K562 (cell line): ENCODE measurements around the gene LY6G6C. TPM values are rescaled to one million over a fixed set of nuclear protein-coding genes. Genes with fewer than 3 reads are reported as not detected.
A peak's percentile ranks its signal among the peaks of the same experiment; 100 is the strongest.

Experiments used
- ATF1 ChIP-seq, 2 experiments: fragments of 450-650 bp in 1 of 2; IDR thresholded peaks; 2 replicates each; pipeline ENCODE4 v1.6.1; 2016; ENCODE audit warnings: missing compliant biosample characterization in 1 of 2, missing genetic modification characterization in 1 of 2
- DMBX1 ChIP-seq: fragments of 250-450 bp; sonication (Bioruptor Pico); IDR thresholded peaks from 2 replicates; pipeline ENCODE4 v1.8.0; 2022; ENCODE audit warnings: inconsistent platforms, mild to moderate bottlenecking, moderate library complexity, borderline replicate concordance
- ELF4 ChIP-seq: fragments of 450-650 bp; formaldehyde crosslinking; IDR thresholded peaks from 2 replicates; pipeline ENCODE4 v1.4.0; 2022; ENCODE audit warnings: missing genetic modification characterization
- HSF4 ChIP-seq: fragments of 250-450 bp; sonication (Bioruptor Pico); IDR thresholded peaks from 2 replicates; pipeline ENCODE4 v2.1.2; 2022; ENCODE audit warnings: mild to moderate bottlenecking, moderate library complexity, borderline replicate concordance
- ID3 ChIP-seq, 2 experiments: fragments of 250-450 bp in 1 of 2; fragments of 450-650 bp in 1 of 2; sonication (Bioruptor Pico) in 1 of 2; IDR thresholded peaks; 2 replicates each; pipeline versions ENCODE4 v1.6.1 to v1.8.0; 2016 to 2021; ENCODE audit warnings: mild to moderate bottlenecking in 2 of 2, moderate library complexity in 2 of 2, missing compliant biosample characterization in 1 of 2, missing genetic modification characterization in 1 of 2
- JUNB ChIP-seq: fragments of 450-650 bp; formaldehyde crosslinking; conservative IDR thresholded peaks from 2 replicates; pipeline ENCODE4 v1.4.0; 2020; ENCODE audit warnings: mild to moderate bottlenecking
- KHSRP ChIP-seq: fragments of 450-650 bp; IDR thresholded peaks from 2 replicates; pipeline ENCODE4 v1.6.1; 2017
- KLF6 ChIP-seq: fragments of 250-450 bp; sonication (Bioruptor Pico); IDR thresholded peaks from 2 replicates; pipeline ENCODE4 v1.4.0; 2020; ENCODE audit warnings: mild to moderate bottlenecking, moderate library complexity, borderline replicate concordance
- NR2F6 ChIP-seq: fragments of 450-650 bp; formaldehyde crosslinking; IDR thresholded peaks from 2 replicates; pipeline ENCODE4 v1.4.0; 2020; ENCODE audit warnings: mild to moderate bottlenecking
- RBFOX2 ChIP-seq: fragments of 200-400 bp; formaldehyde crosslinking; IDR thresholded peaks from 2 replicates; pipeline ENCODE4 v1.6.1; 2017; ENCODE audit warnings: low read depth, mild to moderate bottlenecking, low read length, moderate library complexity
- SAFB2 ChIP-seq: fragments of 200-400 bp; formaldehyde crosslinking; IDR thresholded peaks from 2 replicates; pipeline ENCODE4 v1.6.1; 2018; ENCODE audit warnings: borderline replicate concordance, low read length, low read depth, moderate library complexity; ENCODE audit not compliant: severe bottlenecking
- ZNF445 ChIP-seq: fragments of 250-450 bp; sonication (Bioruptor Pico); IDR thresholded peaks from 2 replicates; pipeline ENCODE4 v1.4.0; 2020; ENCODE audit warnings: low read depth, mild to moderate bottlenecking, moderate library complexity
- ZNF449 ChIP-seq: fragments of 250-450 bp; sonication (Bioruptor Pico); IDR thresholded peaks from 2 replicates; pipeline ENCODE4 v1.8.0; 2022; ENCODE audit warnings: moderate library complexity, mild to moderate bottlenecking, inconsistent platforms
- ZNF583 ChIP-seq: fragments of 250-450 bp; sonication (Bioruptor Pico); IDR thresholded peaks from 2 replicates; pipeline ENCODE4 v1.4.0; 2020
- polyA plus RNA-seq, 8 experiments: library from polyadenylated mRNA; depleted of rRNA in 4 of 8; stranded (reverse) in 5 of 8; unstranded in 3 of 8; fragments of >200 nt; fragmentation: Nextera tagmentation in 2 of 8; fragmentation: Illumina TruSeq in 1 of 8; extraction: Ambion mirVana in 2 of 8; extraction: Trizol in 1 of 8; gene quantifications; 2 replicates each; pipeline versions ENCODE4 v1.2.1 to v1.2.3, GENCODE V29; 2011 to 2014; ENCODE audit warnings: inconsistent platforms in 1 of 8, missing spikeins in 1 of 8
- total RNA-seq, 7 experiments: library from RNA; depleted of rRNA in 6 of 7; stranded (reverse); fragments of >200 nt in 6 of 7; fragmentation: Illumina TruSeq in 2 of 7; extraction: Trizol in 2 of 7; gene quantifications; 2 replicates each; pipeline versions ENCODE4 v1.2.1 to v1.2.3, GENCODE V29; 2011 to 2021; ENCODE audit warnings: low replicate concordance in 1 of 7
- TF ChIP-seq, protein P1 (sequence below): fragments of 450-650 bp; IDR thresholded peaks from 2 replicates; pipeline ENCODE4 v1.6.1; 2017; ENCODE audit warnings: antibody characterized with exemption, mild to moderate bottlenecking
- TF ChIP-seq, protein P2 (sequence below): fragments of 250-450 bp; sonication (Bioruptor Pico); IDR thresholded peaks from 2 replicates; pipeline ENCODE4 v1.8.0; 2021; ENCODE audit warnings: moderate library complexity, mild to moderate bottlenecking, inconsistent platforms

Gene LY6G6C
- total and polyA plus RNA-seq, 9 of the 15 experiments (the other 6 are each of a cell fraction or from before 2014, with no cell fraction given): 0.06 to 0.20 TPM; not detected in 7

GRCh38 chr6:31737991-31738979 lies 16.7 kb upstream of the LY6G6C start (continued):
- TF ChIP-seq, protein P1, sequence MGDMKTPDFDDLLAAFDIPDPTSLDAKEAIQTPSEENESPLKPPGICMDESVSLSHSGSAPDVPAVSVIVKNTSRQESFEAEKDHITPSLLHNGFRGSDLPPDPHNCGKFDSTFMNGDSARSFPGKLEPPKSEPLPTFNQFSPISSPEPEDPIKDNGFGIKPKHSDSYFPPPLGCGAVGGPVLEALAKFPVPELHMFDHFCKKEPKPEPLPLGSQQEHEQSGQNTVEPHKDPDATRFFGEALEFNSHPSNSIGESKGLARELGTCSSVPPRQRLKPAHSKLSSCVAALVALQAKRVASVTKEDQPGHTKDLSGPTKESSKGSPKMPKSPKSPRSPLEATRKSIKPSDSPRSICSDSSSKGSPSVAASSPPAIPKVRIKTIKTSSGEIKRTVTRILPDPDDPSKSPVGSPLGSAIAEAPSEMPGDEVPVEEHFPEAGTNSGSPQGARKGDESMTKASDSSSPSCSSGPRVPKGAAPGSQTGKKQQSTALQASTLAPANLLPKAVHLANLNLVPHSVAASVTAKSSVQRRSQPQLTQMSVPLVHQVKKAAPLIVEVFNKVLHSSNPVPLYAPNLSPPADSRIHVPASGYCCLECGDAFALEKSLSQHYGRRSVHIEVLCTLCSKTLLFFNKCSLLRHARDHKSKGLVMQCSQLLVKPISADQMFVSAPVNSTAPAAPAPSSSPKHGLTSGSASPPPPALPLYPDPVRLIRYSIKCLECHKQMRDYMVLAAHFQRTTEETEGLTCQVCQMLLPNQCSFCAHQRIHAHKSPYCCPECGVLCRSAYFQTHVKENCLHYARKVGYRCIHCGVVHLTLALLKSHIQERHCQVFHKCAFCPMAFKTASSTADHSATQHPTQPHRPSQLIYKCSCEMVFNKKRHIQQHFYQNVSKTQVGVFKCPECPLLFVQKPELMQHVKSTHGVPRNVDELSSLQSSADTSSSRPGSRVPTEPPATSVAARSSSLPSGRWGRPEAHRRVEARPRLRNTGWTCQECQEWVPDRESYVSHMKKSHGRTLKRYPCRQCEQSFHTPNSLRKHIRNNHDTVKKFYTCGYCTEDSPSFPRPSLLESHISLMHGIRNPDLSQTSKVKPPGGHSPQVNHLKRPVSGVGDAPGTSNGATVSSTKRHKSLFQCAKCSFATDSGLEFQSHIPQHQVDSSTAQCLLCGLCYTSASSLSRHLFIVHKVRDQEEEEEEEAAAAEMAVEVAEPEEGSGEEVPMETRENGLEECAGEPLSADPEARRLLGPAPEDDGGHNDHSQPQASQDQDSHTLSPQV: no peak
- TF ChIP-seq, protein P2, sequence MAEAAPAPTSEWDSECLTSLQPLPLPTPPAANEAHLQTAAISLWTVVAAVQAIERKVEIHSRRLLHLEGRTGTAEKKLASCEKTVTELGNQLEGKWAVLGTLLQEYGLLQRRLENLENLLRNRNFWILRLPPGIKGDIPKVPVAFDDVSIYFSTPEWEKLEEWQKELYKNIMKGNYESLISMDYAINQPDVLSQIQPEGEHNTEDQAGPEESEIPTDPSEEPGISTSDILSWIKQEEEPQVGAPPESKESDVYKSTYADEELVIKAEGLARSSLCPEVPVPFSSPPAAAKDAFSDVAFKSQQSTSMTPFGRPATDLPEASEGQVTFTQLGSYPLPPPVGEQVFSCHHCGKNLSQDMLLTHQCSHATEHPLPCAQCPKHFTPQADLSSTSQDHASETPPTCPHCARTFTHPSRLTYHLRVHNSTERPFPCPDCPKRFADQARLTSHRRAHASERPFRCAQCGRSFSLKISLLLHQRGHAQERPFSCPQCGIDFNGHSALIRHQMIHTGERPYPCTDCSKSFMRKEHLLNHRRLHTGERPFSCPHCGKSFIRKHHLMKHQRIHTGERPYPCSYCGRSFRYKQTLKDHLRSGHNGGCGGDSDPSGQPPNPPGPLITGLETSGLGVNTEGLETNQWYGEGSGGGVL: no peak
- TF ChIP-seq KHSRP (0 out of 2 replicates have a peak, but pooled peaks have one; percentile 27), RBFOX2 (peak; percentile 73), JUNB (CRISPR knock-in tag) (no peak; the same call in 1 of the 2 replicates), NR2F6 (CRISPR knock-in tag) (peak; percentile 19; the same call in 1 of the 2 replicates), DMBX1 (peak; percentile 17; the same call in 1 of the 2 replicates), HSF4 (CRISPR knock-in tag) (0 out of 2 replicates have a peak, but pooled peaks have one; percentile 75), ATF1 (CRISPR knock-in tag; IDR thresholded peaks at IDR 0.05) (no peak), ATF1 (tag; IDR thresholded peaks at IDR 0.05) (peak; percentile 95), ZNF449 (CRISPR knock-in tag) (peak; percentile 42; the same call in 1 of the 2 replicates), SAFB2 (no peak), ID3 (CRISPR knock-in tag; IDR thresholded peaks at IDR 0.05) (no peak), ID3 (tag; IDR thresholded peaks at IDR 0.05) (peak; percentile 87), ZNF445 (CRISPR knock-in tag) (no peak; the same call in 1 of the 2 replicates), KLF6 (peak; percentile 5; the same call in 1 of the 2 replicates), ZNF583 (CRISPR knock-in tag) (peak; percentile 11; the same call in 1 of the 2 replicates), ELF4 (CRISPR knock-in tag) (peak; percentile 86)
